NOMO-1 treated with dmso at 0.1 percent for 144 hours (cell line): ENCODE results near the gene STAT4.

ENCODE experiments used
- DNase-seq: peaks from one replicate; lab custom pipeline; 2025; ENCODE audit not compliant: unreplicated experiment; lab: John Stamatoyannopoulos, UW

STAT4 gene

GRCh38 chr2:191049728-191050639 is 100.8 kb downstream of the STAT4 start:
- no peak for DNase-seq

DNA sequence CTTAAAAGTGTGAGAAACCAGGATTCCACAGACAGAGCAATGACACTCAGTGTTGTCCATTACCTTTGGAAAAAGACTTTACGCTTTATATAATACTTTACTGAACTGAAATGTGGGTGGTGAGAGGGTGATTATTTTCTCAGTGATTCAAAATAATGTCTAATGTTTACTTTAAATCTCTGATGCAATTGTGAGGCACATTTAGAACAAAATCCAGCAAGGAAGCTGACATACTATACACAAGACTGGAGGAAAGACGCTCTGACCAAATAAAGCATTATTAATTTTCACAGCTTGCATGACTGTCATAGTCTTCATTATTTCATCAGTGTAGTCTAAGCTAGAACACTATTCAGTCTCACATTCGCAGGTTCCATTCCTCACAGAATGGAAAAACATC is 102.7 kb downstream of the STAT4 start:
- no peak for DNase-seq

DNA sequence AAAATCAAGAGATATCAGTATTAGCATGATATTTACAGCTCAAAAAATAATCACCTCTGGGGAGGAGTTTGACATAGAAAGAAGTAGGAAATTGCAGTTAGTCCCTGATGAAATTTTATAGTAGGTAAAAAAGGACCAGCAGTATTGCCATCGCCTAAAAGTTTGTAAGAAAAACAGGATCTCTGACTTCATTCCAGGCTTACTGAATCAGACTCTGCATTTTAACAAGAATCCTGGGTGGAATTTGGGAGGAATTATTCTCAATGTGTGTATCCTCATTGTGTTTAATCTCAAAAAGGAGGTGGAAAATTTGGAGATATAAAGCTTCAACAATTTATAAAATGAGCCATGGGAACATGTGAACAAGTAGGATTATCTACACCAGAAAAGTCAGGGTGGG is 105.7 kb downstream of the STAT4 start:
- no peak for DNase-seq

GRCh38 chr2:191043438-191043837 is 107.4 kb downstream of the STAT4 start:
- DNase-seq, result no peak

DNA sequence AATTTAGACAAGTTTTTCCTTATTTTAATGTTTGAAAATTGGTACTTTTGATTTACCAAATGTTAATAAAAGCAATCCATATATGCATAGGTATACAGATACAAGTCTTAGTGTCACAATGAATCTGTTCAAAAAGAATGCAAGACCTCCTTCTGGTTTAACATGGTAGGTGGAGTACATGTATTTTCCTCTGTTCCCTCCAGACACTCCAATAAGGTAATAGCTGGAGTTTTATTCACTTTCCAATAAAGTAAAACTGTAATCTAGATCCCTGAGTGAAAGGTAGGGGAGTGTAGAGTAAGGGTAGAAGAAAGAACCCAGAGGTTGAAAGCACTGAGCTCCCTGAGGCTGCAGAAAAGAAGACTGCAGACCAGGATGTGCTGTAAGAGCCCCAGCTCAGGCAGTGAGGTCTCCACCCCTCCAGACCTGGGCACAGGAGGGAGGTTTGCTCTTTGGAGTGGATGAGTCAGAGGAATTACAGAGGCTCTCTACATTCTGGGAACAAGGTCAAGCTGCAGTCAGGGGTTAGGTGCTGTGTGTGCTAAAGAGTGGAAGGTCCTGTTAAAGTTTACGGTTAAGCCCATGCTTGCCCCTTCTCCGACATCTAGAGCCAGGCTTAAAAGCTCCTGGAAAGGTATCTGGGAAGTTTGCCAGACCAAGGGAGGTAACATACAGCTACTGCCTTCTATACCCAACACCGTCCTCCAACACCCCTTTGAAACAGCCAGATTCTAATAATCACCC is 109.2 kb downstream of the STAT4 start:
- DNase-seq, result no peak

GRCh38 chr2:191039616-191040015 is 111.2 kb downstream of the STAT4 start:
- DNase-seq, result no peak

DNA sequence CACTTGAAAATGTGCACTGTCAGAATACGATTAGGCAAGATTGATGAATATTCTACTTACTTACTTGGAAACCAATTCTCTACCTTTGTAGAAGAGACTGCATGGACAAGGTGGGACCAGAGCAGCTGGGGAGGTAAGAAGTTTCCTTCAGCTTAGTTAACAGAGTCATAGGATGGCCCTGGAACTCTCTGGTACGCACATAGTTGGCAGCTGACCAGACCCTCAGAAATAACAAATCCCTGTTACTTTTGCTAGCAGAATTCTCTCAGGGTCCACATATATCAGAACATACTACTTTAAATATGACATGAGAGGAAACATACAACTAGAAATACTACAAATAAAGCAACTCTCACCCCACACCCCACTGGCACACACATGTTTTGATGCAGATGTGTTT is 112.1 kb downstream of the STAT4 start:
- no peak for DNase-seq

DNA sequence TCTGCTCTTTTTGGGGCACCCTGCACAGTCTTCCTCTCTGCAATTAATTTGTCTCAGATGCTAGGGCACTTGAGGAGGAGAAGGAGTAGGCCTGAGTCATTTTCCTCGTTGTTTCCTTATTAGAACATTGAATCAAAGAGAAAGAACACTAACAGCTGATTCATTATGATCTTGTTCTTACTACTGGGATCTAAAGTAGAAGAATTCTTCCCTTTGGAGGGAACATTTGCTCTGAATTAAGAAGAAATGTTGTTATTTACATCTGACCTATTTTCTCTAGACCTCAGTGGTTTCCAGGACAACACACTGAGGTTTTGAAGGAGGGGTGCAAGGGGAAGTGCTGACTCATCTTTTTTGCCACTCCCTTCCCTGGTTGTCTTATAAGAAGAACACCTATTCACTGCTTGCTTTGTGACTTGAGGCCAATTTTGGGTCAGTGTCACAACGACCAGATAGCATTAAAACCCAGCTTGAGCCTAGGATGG is 112.5 kb downstream of the STAT4 start:
- DNase-seq, result peak; percentile 30

- DNase-seq, result no peak
Observed at GRCh38 chr2:191037351-191037750, 113.4 kb downstream of the STAT4 start.

DNA sequence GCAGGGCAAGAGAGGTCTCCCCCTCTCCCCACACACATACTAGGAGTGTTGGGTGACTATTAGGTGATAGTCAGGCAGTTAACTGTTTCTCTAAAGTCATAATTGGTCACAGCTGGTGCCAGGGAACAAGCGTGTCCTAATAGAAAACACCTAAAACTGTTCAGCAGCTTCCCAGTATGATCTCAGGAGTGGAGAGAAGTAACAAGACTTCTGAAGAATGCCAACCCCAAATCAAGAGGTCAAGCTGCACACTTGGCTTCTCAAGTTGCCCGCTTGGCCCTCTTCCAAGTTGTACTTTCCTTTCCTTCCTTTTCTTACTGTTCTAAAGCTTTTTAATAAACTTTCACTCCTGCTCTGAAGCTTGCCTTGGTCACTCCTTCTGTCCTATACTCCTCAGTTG is 114.4 kb downstream of the STAT4 start:
- no peak for DNase-seq

- DNase-seq, result peak; percentile 28
Observed at GRCh38 chr2:191032588-191033429, 118.0 kb downstream of the STAT4 start.

DNA sequence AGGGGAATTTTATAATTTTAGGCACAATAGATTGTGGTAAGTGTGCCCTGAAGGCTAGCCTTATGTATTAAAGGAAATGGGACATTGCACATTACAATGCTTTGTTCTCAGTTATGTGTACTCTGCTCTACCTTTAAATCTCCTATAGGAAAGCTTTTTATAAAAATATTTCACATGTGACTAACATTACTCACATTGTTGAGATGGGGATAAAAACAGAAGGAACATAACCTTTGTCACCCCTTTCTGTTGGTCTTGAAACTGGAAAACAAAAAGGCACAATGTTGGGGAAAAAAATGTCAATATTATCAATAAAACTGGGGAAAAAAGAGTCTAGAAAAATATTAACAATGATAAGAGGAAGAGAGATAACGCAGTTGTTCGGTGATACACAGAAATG is 119.5 kb downstream of the STAT4 start:
- DNase-seq, result no peak

DNA sequence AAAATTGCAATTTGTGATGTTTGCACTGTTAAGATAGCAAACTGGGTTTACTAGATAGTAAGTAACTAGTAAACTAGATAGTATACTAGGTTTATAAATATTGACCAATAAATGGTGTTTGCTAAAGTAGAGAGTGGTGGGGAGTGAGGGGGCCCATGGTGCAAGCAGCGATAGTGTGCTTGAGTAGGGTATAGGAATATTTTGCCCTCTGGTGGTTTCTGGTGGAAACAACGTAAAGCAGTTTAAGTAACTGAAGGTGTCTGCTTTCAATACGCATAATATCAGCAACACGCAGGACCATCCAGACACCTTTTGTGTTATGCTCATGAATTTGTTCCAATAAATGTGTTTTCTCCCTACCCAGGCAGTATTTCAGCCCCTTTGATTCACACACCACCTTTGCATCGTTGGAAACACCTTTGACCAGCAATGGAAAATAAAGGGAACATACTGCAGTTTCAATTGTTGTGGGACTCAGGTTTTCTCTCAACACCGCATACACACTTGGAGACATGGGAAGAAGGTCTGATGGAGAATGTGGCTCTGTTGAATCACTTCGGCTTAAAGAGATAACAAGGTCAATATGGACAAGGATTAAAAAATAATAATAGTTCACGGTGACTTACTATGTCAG is 120.2 kb downstream of the STAT4 start:
- no peak for DNase-seq

DNA sequence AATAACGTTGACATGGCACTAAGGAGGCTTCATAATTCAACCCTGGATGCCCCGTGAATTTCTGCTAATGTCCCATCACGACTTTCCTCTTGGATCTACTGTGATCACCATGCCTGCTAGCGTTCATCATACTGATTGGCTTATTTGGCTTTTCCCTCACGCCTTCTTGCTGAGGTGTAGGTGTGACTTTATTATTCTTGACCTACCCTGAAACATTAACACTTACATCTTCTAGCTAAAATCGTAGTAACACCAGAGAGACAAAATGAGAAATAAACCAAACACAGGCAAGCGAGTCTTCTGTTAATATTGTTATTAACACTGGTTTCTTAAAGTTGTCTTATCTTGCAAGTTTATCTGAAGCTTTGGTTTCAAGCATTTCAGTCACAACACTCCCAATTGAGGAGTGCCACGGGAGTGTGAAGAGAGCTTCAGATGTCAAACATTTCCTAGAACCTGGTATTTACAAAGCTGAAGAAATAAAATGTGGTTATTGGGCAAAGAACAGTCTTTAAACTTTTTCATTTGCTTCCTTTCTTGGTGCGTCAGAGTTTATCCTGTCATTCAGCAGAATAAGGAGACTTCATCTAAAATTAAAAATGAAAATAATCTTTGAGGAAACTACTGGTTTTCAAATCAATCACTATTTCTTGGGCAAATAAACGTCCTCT is 121.4 kb downstream of the STAT4 start:
- no peak for DNase-seq

DNA sequence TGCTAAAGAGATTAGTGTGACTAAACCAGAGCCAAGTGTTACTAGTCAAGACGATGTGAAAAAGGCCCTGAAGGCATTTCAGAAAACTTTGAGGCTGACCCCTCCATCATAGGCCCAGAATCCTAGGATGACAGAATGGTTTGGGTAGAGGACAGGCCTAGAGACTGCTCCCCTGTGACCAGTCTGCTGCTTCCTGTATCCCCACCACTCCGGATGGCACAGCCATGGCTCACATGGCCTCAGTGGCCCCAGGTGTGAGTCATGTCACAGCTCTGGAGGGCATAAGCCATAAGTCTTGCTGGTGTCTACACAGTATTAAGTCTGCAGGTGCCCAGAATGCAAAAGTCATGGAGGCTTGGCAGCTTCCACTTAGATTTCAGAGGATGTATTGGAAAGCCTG is 124.4 kb downstream of the STAT4 start:
- no peak for DNase-seq

GRCh38 chr2:191025135-191025534 is 125.7 kb downstream of the STAT4 start:
- DNase-seq, result no peak

GRCh38 chr2:191023235-191023679 is 127.5 kb downstream of the STAT4 start:
- DNase-seq, result no peak

DNA sequence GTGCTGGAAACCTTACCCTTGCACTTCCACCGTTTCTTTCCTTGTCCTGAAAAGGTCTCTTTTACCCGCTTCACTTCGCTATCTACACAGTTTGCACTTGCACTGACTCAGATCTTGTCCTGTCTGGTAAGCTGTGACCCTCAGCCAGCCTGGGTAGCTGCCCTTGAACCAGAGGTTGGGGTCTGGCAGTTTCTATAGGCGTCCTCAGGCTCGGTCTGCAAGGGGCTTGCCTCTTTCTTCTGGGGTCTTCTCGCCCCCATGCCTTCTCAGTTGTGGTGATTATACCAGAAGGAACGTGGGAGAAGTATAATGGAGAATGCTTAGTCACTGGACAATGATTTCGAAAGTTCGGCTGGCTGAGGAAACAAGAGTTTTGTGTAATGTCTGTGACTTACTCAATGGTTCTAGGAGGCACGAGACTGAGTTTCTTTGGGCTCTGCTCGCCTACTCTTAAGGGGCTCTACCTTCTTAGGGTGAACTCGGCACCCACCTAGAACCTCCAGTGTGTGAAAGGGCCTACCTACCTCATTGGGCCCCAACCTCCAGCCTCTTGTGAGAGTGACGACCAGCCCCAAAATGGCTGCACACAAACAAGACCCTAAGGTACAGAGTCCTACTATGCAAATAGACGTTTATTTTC is 129.9 kb downstream of the STAT4 start:
- DNase-seq, result peak; percentile 35

GRCh38 chr2:191020221-191020741 is 130.5 kb downstream of the STAT4 start:
- DNase-seq, result peak; percentile 94
